ENCODE measurements around the gene MNAT1.

The MNAT1 gene

DNA sequence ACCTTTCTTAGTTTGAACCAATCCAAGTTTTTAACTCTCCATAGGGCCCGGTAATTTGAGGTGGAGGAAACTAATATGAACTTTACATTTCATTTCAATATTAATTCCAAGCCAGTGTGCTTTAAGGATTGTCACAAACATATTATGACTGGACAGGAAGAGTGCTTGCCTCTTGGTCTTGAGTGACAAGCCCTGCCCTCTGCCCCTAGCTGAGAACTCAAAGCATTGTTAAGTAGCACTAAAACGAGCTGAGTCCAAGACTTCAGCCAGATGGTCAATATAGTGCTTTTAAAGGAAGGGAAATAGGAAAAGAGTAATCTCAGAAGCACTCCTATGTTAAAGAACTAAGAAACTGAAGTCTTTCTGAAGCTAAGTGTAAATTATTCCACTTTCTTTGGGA is 229.2 kb downstream of the MNAT1 start:
- Mint-ChIP-seq H3K36me3 (ENCODE audit: low read depth) (peaks cover 44% of the 10 kb centered on the region), H3K27ac (peak overlapping the region; percentile 99), H3K4me3 (no peak overlapping the region), H3K9me3 (peaks cover 24% of the 10 kb centered on the region), H3K27me3 (ENCODE audit: low read depth, poor library complexity) (no peaks in the 10 kb centered on the region), H3K4me1 (peaks cover 17% of the 10 kb centered on the region)
- no peak for DNase-seq
- TF ChIP-seq, protein P1, sequence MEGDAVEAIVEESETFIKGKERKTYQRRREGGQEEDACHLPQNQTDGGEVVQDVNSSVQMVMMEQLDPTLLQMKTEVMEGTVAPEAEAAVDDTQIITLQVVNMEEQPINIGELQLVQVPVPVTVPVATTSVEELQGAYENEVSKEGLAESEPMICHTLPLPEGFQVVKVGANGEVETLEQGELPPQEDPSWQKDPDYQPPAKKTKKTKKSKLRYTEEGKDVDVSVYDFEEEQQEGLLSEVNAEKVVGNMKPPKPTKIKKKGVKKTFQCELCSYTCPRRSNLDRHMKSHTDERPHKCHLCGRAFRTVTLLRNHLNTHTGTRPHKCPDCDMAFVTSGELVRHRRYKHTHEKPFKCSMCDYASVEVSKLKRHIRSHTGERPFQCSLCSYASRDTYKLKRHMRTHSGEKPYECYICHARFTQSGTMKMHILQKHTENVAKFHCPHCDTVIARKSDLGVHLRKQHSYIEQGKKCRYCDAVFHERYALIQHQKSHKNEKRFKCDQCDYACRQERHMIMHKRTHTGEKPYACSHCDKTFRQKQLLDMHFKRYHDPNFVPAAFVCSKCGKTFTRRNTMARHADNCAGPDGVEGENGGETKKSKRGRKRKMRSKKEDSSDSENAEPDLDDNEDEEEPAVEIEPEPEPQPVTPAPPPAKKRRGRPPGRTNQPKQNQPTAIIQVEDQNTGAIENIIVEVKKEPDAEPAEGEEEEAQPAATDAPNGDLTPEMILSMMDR (IDR thresholded peaks at IDR 0.05), result no peak

DNA sequence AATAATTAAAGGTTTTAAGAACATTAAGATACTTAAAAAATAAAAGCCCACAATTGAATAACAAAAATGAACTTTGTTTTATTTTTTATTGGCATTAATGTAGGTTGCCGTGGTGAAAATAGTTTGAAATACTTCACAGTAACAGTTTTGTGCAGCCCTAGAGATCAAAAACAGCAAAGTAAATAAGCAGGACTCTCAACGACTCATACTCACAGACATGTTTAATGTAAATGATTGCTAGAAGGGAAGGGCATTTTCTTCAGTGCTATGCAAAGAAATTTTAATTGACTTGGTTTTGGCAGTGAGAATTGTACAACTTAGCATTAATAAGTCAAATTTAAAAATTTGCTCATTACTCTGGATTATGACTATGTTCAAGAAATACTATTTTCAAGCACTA is 230.3 kb downstream of the MNAT1 start:
- Mint-ChIP-seq H3K4me1 (peaks cover 17% of the 10 kb centered on the region), H3K27me3 (ENCODE audit: low read depth, poor library complexity) (no peaks in the 10 kb centered on the region), H3K4me3 (no peak overlapping the region), H3K36me3 (ENCODE audit: low read depth) (peaks cover 33% of the 10 kb centered on the region), H3K27ac (peak overlapping the region; percentile 69), H3K9me3 (peaks cover 13% of the 10 kb centered on the region)
- TF ChIP-seq, protein P1 (IDR thresholded peaks at IDR 0.05), result no peak
- DNase-seq, result no peak

DNA sequence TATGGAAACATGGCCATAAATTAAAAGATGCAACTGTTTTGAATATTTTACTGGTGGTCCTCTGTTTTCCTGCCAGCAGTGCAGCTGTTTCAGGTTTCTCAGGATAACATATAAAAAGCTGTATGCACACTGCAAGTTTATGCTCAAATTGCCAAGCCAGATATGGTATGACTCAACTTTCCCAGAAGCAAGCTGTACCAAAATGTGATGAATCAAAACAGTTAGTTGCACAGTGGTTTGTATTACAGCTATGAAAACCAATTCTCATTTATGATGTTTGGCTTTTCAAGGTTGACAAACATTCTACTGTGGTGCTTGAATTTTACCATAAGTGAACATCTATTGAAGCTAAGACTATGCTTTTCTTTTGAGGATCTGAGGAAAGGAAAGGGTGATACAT is 230.8 kb downstream of the MNAT1 start:
- peaks cover 8% of the 10 kb centered on the region for H3K9me3 Mint-ChIP-seq
- DNase-seq, result no peak
- H3K4me1 Mint-ChIP-seq, result peaks cover 17% of the 10 kb centered on the region
- no peaks in the 10 kb centered on the region for H3K27me3 Mint-ChIP-seq (ENCODE audit: low read depth, poor library complexity)
- no peak overlapping the region for H3K4me3 Mint-ChIP-seq
- peak overlapping the region; percentile 45 for H3K27ac Mint-ChIP-seq
- peaks cover 28% of the 10 kb centered on the region for H3K36me3 Mint-ChIP-seq (ENCODE audit: low read depth)
- TF ChIP-seq, protein P1 (IDR thresholded peaks at IDR 0.05), result no peak

DNA sequence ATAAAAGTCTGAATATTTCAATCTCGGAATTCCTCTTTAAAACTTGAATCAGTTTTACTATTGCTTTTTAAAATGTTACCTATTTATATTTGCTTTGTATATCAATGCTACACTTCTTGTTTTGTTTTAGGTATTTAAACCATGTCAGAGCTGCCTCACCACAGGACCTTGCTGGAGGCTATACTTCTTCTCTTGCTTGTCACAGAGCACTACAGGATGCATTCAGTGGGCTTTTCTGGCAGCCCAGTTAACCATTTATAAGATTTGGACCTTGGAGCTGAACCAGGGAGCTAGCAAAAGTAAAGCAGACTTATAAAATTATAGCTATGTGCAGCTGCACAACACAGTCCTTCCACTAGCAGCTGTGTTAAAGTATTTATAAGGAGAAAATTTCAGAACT is 233.5 kb downstream of the MNAT1 start:
- H3K4me1 Mint-ChIP-seq, result peaks cover 17% of the 10 kb centered on the region
- no peaks in the 10 kb centered on the region for H3K9me3 Mint-ChIP-seq
- peaks cover 44% of the 10 kb centered on the region for H3K36me3 Mint-ChIP-seq (ENCODE audit: low read depth)
- H3K27me3 Mint-ChIP-seq (ENCODE audit: low read depth, poor library complexity), result no peaks in the 10 kb centered on the region
- no peak overlapping the region for H3K4me3 Mint-ChIP-seq
- no peak overlapping the region for H3K27ac Mint-ChIP-seq
- no peak for DNase-seq
- TF ChIP-seq, protein P1 (IDR thresholded peaks at IDR 0.05), result no peak

DNA sequence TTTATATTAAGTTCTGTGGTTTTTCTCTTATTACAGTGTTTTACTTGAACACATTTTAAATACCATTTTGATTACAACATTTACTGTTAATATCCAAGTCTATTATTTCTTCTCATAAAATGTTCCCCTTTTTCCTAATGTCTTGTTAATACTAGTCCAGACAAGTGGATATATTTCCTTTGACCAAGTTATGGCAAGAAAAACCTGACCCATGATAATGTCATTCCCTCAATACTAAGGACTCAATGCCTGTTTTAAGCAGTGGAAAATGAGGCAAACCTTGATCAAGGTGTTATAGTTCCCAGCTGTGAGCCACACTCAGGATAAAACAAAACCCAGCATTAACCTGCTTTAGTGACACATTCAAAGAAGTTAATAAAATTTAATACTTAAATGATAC is 234.1 kb downstream of the MNAT1 start:
- TF ChIP-seq, protein P1 (IDR thresholded peaks at IDR 0.05), result no peak
- H3K36me3 Mint-ChIP-seq (ENCODE audit: low read depth), result peaks cover 44% of the 10 kb centered on the region
- no peak for DNase-seq
- peaks cover 12% of the 10 kb centered on the region for H3K4me1 Mint-ChIP-seq
- no peaks in the 10 kb centered on the region for H3K9me3 Mint-ChIP-seq
- no peaks in the 10 kb centered on the region for H3K27me3 Mint-ChIP-seq (ENCODE audit: low read depth, poor library complexity)
- H3K4me3 Mint-ChIP-seq, result no peak overlapping the region
- H3K27ac Mint-ChIP-seq, result no peak overlapping the region

DNA sequence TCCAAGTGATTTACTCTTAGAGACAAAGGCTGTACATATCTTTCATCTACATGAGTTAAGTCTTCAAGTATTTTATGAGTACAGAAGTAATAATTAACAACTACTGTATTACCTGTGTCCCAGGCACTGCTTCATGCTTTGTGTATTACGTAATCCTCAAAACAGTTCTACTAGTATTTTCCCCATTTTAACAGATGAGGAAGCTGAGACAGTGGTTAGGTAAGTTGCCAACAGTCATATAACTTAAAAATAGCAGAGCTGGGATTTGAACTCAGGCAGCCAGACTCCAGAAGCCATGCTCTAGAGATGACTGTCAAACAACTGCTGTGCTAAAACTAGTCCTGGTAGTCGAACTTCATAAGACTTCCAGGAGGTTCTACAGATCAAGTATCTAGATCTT is 235.6 kb downstream of the MNAT1 start:
- TF ChIP-seq, protein P1 (IDR thresholded peaks at IDR 0.05), result no peak
- H3K27ac Mint-ChIP-seq, result no peak overlapping the region
- H3K4me1 Mint-ChIP-seq, result peaks cover 5% of the 10 kb centered on the region
- H3K27me3 Mint-ChIP-seq (ENCODE audit: low read depth, poor library complexity), result no peaks in the 10 kb centered on the region
- no peak overlapping the region for H3K4me3 Mint-ChIP-seq
- no peaks in the 10 kb centered on the region for H3K9me3 Mint-ChIP-seq
- DNase-seq, result no peak
- H3K36me3 Mint-ChIP-seq (ENCODE audit: low read depth), result peaks cover 53% of the 10 kb centered on the region
